HG03025 (cell line): Measurements from ENCODE around the gene FBRSL1.
"Not testable (repeated sequence)": the region's sequence is repeated elsewhere in the genome, so short reads cannot be mapped to it uniquely, and the experiment has no call there.

Experiments used
- ATAC-seq: cut with Tn5 transposase; IDR thresholded peaks from one replicate; pipeline ENCODE4 v1.9.1; 2021; ENCODE audit warnings: mild to moderate bottlenecking, moderate library complexity; ENCODE audit not compliant: unreplicated experiment, low FRiP score

The FBRSL1 gene

GRCh38 chr12:132520421-132521199 is 30.7 kb downstream of the FBRSL1 start:
- ATAC-seq, result no peak

- no peak for ATAC-seq
These were observed 31.2 kb downstream of the FBRSL1 start for GRCh38 chr12:132521200-132521580.

GRCh38 chr12:132521712-132522292 is 31.9 kb downstream of the FBRSL1 start:
- no peak for ATAC-seq

- ATAC-seq, result no peak
These were observed 32.8 kb downstream of the FBRSL1 start for GRCh38 chr12:132522592-132523380.

- no peak for ATAC-seq
These were observed 33.8 kb downstream of the FBRSL1 start for GRCh38 chr12:132523576-132524331.

GRCh38 chr12:132524405-132524804 is 34.5 kb downstream of the FBRSL1 start:
- ATAC-seq, result no peak

- ATAC-seq, result no peak
These were observed 35.3 kb downstream of the FBRSL1 start for GRCh38 chr12:132525011-132525832.

GRCh38 chr12:132525833-132526455 is 36.0 kb downstream of the FBRSL1 start:
- no peak for ATAC-seq

GRCh38 chr12:132527186-132527882 is 37.4 kb downstream of the FBRSL1 start:
- no peak for ATAC-seq

- no peak for ATAC-seq
These were observed 37.9 kb downstream of the FBRSL1 start for GRCh38 chr12:132527883-132528264.

- no peak for ATAC-seq
These were observed 38.7 kb downstream of the FBRSL1 start for GRCh38 chr12:132528564-132529106.

GRCh38 chr12:132529156-132529839 is 39.3 kb downstream of the FBRSL1 start:
- ATAC-seq, result no peak

- no peak for ATAC-seq
These were observed 40.0 kb downstream of the FBRSL1 start for GRCh38 chr12:132529906-132530305.

GRCh38 chr12:132530447-132530846 is 40.5 kb downstream of the FBRSL1 start:
- no peak for ATAC-seq

GRCh38 chr12:132530851-132531250 is 40.9 kb downstream of the FBRSL1 start:
- no peak for ATAC-seq

GRCh38 chr12:132532711-132533583 is 43.0 kb downstream of the FBRSL1 start:
- not testable (repeated sequence) for ATAC-seq

GRCh38 chr12:132533584-132533958 is 43.6 kb downstream of the FBRSL1 start:
- no peak for ATAC-seq
